ENCODE results near the gene RNF11. TPM values are rescaled to one million over a fixed set of nuclear protein-coding genes. Genes with fewer than 3 reads are reported as not detected.

The RNF11 gene
- total and polyA plus RNA-seq, 2 of the 8 experiments (the other 6 are each of a cell fraction or from before 2014, with no cell fraction given), result 49.6 to 54.2 TPM

DNA sequence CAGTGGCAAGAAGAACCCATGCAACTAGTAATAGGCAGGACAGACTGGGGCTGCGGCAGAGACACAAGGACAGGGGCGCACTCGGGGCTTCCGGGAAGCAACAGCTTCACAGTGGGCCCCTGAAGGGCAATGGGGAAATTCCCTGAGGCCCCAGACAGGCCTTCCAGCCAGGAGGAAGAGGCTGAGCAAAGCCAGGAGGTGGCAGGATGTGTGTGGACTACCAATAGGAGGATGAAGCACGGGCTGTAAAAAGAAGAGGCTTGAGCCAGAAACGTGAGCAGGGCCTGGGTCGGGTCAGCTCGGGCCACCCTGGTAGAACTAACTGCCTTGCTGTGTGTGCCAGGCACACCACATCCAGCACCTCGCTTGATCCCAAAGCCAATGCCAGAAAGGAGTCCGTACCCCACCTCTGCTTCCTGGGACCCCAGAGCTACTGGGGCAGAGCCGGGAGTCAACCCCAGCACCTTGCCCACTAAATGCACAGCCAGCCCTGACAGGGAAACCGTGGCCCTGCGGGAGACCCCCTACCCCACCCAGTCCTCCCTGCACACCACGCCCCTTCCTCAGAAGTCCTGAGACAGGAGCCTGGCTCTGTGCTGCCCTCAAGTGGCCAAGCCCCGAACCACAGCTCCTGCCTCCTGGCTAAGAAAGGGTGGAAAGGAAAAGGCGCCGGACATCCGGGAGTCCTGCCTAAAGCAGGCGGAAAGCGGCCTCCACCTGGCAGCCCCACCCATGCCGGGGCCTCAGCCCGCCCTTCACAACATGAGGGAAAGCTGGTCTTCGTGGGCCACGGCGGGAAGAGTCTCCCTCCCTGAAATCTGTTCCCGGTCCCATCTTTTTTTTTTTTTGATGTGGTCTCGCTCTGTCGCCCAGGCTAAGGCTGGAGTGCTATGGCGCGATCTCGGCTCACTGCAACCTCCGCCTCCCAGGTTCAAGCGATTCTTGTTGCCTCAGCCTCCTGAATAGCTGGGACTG is 60.6 kb downstream of the RNF11 start (continued):
- TF ChIP-seq, protein P1, sequence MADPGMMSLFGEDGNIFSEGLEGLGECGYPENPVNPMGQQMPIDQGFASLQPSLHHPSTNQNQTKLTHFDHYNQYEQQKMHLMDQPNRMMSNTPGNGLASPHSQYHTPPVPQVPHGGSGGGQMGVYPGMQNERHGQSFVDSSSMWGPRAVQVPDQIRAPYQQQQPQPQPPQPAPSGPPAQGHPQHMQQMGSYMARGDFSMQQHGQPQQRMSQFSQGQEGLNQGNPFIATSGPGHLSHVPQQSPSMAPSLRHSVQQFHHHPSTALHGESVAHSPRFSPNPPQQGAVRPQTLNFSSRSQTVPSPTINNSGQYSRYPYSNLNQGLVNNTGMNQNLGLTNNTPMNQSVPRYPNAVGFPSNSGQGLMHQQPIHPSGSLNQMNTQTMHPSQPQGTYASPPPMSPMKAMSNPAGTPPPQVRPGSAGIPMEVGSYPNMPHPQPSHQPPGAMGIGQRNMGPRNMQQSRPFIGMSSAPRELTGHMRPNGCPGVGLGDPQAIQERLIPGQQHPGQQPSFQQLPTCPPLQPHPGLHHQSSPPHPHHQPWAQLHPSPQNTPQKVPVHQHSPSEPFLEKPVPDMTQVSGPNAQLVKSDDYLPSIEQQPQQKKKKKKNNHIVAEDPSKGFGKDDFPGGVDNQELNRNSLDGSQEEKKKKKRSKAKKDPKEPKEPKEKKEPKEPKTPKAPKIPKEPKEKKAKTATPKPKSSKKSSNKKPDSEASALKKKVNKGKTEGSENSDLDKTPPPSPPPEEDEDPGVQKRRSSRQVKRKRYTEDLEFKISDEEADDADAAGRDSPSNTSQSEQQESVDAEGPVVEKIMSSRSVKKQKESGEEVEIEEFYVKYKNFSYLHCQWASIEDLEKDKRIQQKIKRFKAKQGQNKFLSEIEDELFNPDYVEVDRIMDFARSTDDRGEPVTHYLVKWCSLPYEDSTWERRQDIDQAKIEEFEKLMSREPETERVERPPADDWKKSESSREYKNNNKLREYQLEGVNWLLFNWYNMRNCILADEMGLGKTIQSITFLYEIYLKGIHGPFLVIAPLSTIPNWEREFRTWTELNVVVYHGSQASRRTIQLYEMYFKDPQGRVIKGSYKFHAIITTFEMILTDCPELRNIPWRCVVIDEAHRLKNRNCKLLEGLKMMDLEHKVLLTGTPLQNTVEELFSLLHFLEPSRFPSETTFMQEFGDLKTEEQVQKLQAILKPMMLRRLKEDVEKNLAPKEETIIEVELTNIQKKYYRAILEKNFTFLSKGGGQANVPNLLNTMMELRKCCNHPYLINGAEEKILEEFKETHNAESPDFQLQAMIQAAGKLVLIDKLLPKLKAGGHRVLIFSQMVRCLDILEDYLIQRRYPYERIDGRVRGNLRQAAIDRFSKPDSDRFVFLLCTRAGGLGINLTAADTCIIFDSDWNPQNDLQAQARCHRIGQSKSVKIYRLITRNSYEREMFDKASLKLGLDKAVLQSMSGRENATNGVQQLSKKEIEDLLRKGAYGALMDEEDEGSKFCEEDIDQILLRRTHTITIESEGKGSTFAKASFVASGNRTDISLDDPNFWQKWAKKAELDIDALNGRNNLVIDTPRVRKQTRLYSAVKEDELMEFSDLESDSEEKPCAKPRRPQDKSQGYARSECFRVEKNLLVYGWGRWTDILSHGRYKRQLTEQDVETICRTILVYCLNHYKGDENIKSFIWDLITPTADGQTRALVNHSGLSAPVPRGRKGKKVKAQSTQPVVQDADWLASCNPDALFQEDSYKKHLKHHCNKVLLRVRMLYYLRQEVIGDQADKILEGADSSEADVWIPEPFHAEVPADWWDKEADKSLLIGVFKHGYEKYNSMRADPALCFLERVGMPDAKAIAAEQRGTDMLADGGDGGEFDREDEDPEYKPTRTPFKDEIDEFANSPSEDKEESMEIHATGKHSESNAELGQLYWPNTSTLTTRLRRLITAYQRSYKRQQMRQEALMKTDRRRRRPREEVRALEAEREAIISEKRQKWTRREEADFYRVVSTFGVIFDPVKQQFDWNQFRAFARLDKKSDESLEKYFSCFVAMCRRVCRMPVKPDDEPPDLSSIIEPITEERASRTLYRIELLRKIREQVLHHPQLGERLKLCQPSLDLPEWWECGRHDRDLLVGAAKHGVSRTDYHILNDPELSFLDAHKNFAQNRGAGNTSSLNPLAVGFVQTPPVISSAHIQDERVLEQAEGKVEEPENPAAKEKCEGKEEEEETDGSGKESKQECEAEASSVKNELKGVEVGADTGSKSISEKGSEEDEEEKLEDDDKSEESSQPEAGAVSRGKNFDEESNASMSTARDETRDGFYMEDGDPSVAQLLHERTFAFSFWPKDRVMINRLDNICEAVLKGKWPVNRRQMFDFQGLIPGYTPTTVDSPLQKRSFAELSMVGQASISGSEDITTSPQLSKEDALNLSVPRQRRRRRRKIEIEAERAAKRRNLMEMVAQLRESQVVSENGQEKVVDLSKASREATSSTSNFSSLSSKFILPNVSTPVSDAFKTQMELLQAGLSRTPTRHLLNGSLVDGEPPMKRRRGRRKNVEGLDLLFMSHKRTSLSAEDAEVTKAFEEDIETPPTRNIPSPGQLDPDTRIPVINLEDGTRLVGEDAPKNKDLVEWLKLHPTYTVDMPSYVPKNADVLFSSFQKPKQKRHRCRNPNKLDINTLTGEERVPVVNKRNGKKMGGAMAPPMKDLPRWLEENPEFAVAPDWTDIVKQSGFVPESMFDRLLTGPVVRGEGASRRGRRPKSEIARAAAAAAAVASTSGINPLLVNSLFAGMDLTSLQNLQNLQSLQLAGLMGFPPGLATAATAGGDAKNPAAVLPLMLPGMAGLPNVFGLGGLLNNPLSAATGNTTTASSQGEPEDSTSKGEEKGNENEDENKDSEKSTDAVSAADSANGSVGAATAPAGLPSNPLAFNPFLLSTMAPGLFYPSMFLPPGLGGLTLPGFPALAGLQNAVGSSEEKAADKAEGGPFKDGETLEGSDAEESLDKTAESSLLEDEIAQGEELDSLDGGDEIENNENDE (IDR thresholded peaks at IDR 0.05; ENCODE audit: insufficient replicate concordance, low read length), result no peak
- no peak for TF ChIP-seq TAF7 (optimal IDR thresholded peaks at IDR 0.05; ENCODE audit: borderline replicate concordance, low read depth, low read length)
- no peak for TF ChIP-seq CTBP2 (IDR thresholded peaks at IDR 0.05; ENCODE audit: borderline replicate concordance, insufficient read depth, insufficient read length, low read length)
- TF ChIP-seq YY1 (IDR thresholded peaks at IDR 0.05; ENCODE audit: low read depth, low read length), result 0 out of 2 replicates have a peak, but pooled peaks have one; percentile 44
- TF ChIP-seq POLR2A (IDR thresholded peaks at IDR 0.05; ENCODE audit: control extremely low read depth in 1 of 2, low read depth in 2 of 2, low read length in 2 of 2), result no peak
- no peak for TF ChIP-seq TEAD4 (IDR thresholded peaks at IDR 0.05; ENCODE audit: low read depth, low read length)
- no peak for TF ChIP-seq CBX5 (IDR thresholded peaks at IDR 0.05; ENCODE audit: low read depth, low read length)
- peak; percentile 76; the same call in 1 of the 2 replicates for TF ChIP-seq TCF12 (IDR thresholded peaks at IDR 0.05; ENCODE audit: low read depth, low read length)
- TF ChIP-seq HDAC2 (IDR thresholded peaks at IDR 0.05; ENCODE audit: borderline replicate concordance in 1 of 2, low read depth in 2 of 2, low read length in 2 of 2), result 0 out of 4 replicates have a peak, but pooled peaks of 1 of the 2 experiments have one; percentile 55
